Measurements from ENCODE around the gene ATP11C. TPM values are rescaled to one million over a fixed set of nuclear protein-coding genes. Genes with fewer than 3 reads are reported as not detected.
"Not testable (repeated sequence)": the region's sequence is repeated elsewhere in the genome, so short reads cannot be mapped to it uniquely, and the experiment has no call there.

ATP11C gene
- total RNA-seq, 1 donor from 2014 or later, result 20.0 TPM

DNA sequence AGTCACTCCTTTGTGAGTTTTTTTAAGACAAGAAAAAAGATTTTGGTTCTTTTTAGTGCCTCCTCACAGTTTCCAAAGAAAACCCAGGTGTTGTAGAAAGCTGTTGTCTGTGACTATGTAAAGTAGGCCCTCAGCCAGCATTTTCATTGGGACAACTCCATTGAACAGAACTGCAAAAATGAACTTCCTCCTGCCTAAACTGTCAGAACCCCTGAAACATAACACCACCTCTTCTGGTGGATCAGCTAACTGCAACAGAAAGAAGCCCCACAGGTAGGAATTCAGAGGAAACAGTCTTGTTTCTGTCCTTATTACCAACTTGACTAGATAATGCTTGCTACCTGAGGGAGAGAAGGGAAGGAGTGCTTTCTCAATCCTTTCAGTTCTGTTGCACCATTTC is 3.4 kb upstream of the ATP11C start:
- H3K36me3 Mint-ChIP-seq (ENCODE audit: low read depth), result no peaks in the 10 kb centered on the region
- H3K27ac Mint-ChIP-seq, result no peak overlapping the region
- H3K4me3 Mint-ChIP-seq, result no peak overlapping the region
- H3K9me3 Mint-ChIP-seq, result no peaks in the 10 kb centered on the region
- DNase-seq, result peak; percentile 55
- no peaks in the 10 kb centered on the region for H3K27me3 Mint-ChIP-seq
- peaks cover 5% of the 10 kb centered on the region for H3K4me1 Mint-ChIP-seq
- intact Hi-C loops (cut with micrococcal nuclease), result no loop called here

DNA sequence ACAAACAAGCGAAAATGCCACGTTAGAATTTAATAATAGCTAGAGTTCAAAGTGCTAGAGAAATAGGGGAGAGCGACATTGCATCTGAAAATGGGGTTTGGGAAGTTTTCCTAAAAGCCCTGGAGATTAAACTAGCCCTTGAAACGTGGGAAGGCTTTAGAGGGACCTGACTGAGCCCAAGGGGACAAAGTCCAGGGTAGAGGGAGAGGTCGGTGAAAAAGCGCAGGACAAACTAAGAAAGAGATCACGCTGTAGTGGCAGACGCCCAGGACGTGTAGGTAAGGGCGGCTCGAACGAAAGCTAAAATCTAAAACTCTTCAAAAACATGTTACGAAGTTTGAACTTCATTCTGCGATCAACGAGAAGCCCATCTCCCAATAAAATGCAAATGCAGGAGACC is 1.1 kb upstream of the ATP11C start:
- Mint-ChIP-seq H3K36me3 (ENCODE audit: low read depth) (peaks cover 2% of the 10 kb centered on the region), H3K9me3 (no peaks in the 10 kb centered on the region), H3K27ac (peak overlapping the region; percentile 96), H3K4me3 (peak overlapping the region; percentile 86), H3K4me1 (peaks cover 17% of the 10 kb centered on the region), H3K27me3 (no peaks in the 10 kb centered on the region)
- no peak for DNase-seq
- intact Hi-C loops (cut with micrococcal nuclease), result loop anchor here (1.0 to 5.0 kb wide), 5 partner anchors 42 to 195 kb away; no protein-coding TSS in a partner anchor

DNA sequence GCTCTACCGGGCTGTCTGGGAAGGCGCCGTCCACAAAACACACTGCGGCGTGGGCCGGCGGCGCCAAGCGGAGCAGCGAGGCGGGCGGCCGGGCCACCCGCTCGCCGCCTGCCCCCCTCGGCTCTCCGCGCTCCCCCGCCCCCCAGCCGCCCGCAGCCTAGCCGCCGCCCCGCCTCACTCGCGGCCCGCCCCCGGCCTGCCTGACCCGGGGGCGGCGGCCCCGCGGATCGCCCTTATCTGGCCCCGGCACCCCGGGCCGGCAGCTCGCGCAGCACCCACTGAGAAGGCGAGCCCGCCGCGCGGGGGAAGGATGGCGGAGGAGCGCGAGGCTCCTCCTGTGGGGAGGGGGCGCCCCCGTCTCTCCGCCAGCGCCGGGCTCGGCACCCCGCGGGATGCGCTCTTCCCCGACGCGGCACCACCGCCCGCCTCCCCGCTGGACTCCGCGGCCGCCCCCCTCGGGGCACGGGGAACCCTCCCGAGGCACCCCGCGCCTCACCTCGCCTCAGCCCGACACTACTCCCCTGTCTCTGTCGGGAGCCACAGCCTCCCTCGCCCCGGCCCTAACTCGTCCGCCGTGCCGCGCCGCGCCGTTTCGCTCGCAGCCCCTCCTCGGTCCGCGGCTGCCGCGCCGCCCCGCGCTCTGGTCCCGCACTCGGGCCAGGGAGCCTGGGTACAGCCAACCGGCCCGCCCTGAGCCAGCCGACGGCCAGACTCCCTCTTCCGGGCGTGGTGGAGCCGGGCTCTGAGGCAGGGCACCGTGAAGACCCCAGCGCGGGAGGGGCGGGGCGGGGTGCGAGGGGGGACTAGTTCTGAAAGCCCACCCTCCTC is 566 bp downstream of the ATP11C start:
- Mint-ChIP-seq H3K4me3 (peak overlapping the region; percentile 86), H3K27me3 (no peaks in the 10 kb centered on the region), H3K4me1 (peaks cover 17% of the 10 kb centered on the region), H3K9me3 (no peaks in the 10 kb centered on the region), H3K27ac (peak overlapping the region; percentile 96), H3K36me3 (ENCODE audit: low read depth) (peaks cover 2% of the 10 kb centered on the region)
- DNase-seq, result peak; percentile 82
- intact Hi-C loops (cut with micrococcal nuclease), result loop anchor here (2.0 to 5.0 kb wide), 3 partner anchors 40 to 193 kb away; no protein-coding TSS in a partner anchor

DNA sequence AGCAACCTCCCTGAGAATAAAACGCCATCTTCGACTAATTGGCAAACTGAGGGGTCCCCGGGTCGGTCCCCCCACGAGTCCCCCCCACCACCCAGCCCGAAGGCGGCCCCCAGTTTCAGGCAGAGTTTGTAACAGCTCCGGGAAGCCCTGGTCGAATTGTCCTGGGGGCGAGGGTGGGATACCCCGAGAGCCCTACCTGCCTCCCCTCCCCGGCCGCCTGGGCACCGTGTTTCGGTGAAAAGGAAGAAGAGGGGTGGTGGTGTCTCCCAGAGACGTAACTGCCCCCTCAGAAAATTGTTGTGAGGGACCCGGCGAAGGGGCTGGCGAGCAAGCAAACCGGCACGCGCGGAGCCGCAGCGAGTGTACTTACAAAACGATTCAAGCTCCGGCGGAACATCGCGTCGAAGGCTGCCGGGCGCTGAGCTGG is 1.2 kb downstream of the ATP11C start:
- H3K27me3 Mint-ChIP-seq, result no peaks in the 10 kb centered on the region
- intact Hi-C loops (cut with micrococcal nuclease), result loop anchor here (2.0 to 5.0 kb wide), 3 partner anchors 39 to 193 kb away; no protein-coding TSS in a partner anchor
- peaks cover 2% of the 10 kb centered on the region for H3K36me3 Mint-ChIP-seq (ENCODE audit: low read depth)
- H3K4me1 Mint-ChIP-seq, result peaks cover 17% of the 10 kb centered on the region
- H3K27ac Mint-ChIP-seq, result peak overlapping the region; percentile 75
- peak overlapping the region; percentile 78 for H3K4me3 Mint-ChIP-seq
- no peaks in the 10 kb centered on the region for H3K9me3 Mint-ChIP-seq
- DNase-seq, result no peak

DNA sequence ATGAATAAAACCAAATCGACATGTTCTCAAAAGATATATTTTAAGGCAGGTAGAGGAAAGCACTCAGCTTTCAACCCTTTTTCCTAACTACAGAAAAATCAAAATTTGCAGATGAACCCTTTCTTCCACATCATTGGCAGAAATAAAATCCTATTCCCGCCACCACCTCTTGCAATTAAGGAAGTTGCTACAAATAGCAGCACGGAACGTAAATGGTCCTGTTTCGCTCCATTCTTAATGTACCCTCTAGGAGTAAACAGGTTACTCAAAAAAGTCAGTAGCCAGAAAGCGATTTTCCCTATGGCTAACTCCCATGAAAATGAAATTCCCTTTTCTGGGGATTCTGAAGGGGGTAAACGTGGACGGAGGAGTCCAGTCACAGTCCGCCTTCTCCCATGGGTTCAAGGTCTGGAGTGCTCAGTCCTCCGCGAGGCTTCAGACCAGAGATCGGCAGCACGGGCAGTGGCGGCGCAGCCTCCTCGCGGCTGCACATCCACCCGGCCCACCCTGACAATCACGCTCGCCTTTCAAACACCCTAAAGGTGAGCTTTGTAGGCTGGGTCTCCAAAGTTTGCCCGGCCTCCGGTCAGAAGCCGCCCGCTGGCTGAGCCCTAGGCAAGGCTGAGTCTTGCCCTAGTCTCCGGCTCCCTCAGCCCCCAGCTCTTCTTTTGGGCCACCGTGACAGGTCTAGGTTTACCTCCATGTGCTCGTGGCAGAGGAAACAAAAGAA is 1.8 kb downstream of the ATP11C start:
- Mint-ChIP-seq H3K27ac (peak overlapping the region; percentile 75), H3K4me1 (peaks cover 17% of the 10 kb centered on the region), H3K4me3 (peak overlapping the region; percentile 78), H3K27me3 (no peaks in the 10 kb centered on the region), H3K36me3 (ENCODE audit: low read depth) (peaks cover 2% of the 10 kb centered on the region), H3K9me3 (no peaks in the 10 kb centered on the region)
- DNase-seq, result peak; percentile 70
- intact Hi-C loops (cut with micrococcal nuclease), result loop anchor here (5.0 kb wide), 2 partner anchors 39 to 99 kb away; no protein-coding TSS in a partner anchor

DNA sequence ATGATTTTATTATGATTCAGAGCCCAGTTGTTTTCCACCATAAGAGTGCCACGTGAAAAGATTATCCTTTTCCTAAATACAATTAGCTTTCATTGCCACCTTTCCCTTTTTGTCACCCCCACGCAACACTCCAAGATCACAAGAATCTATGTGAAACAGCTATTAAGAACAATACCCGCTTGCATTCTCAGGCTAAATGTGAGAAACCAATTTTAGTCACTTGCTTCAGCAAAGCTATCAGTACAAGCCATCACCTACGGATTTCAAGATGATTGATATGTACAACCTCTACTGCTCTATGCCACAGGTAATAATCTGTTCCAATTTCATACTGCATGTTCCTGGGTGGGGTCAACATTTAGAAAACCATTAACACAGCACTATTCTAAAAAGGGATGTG is 2.5 kb downstream of the ATP11C start:
- peak overlapping the region; percentile 78 for H3K4me3 Mint-ChIP-seq
- peaks cover 2% of the 10 kb centered on the region for H3K36me3 Mint-ChIP-seq (ENCODE audit: low read depth)
- no peak for DNase-seq
- no peak overlapping the region for H3K27ac Mint-ChIP-seq
- H3K27me3 Mint-ChIP-seq, result no peaks in the 10 kb centered on the region
- H3K9me3 Mint-ChIP-seq, result no peaks in the 10 kb centered on the region
- intact Hi-C loops (cut with micrococcal nuclease), result loop anchor here (5.0 kb wide), 2 partner anchors 38 to 98 kb away; no protein-coding TSS in a partner anchor
- peaks cover 17% of the 10 kb centered on the region for H3K4me1 Mint-ChIP-seq

DNA sequence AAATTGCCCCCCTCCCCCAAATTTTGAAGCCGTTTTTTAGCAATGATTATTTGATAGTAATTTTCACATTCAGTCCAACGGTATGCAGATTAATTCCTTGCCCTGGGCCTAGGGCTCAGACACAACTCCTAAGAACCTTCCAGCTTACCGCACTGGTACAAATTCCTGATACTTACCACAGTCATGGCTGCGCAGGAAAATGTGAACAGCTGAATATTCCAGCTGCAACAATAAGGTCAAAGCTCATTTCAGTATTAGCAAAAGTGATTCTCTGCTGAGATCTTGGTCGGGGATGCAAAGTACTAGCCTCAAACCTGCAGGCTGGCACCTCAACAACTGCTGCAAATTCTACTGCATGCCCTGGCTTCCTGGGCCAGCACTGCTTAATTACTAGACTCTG is 3.0 kb downstream of the ATP11C start:
- Mint-ChIP-seq H3K4me1 (peaks cover 19% of the 10 kb centered on the region), H3K4me3 (no peak overlapping the region), H3K9me3 (no peaks in the 10 kb centered on the region), H3K27ac (no peak overlapping the region), H3K36me3 (ENCODE audit: low read depth) (peaks cover 2% of the 10 kb centered on the region), H3K27me3 (no peaks in the 10 kb centered on the region)
- intact Hi-C loops (cut with micrococcal nuclease), result loop anchor here (5.0 kb wide), 2 partner anchors 38 to 98 kb away; no protein-coding TSS in a partner anchor
- DNase-seq, result no peak

DNA sequence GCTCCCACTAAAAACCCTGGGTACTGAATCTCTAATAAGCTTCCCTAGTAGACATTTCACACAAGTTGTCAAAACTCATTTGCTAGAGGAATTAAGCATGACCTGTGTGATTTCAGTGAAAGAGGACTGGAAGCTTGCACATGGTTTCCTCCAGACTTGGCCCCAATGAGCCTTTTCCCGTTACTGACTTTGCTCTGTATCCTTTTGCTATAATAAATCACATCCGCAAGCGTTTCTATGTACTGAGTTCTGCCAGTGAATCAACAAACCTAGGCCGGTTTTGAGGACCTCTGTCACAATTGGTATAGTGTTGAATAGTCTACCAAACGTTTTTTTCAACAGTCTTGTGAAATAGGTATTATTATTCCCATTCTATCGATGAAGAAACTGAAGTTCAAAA is 8.2 kb downstream of the ATP11C start:
- H3K36me3 Mint-ChIP-seq (ENCODE audit: low read depth), result peaks cover 4% of the 10 kb centered on the region
- no peak overlapping the region for H3K27ac Mint-ChIP-seq
- no peaks in the 10 kb centered on the region for H3K9me3 Mint-ChIP-seq
- no peak overlapping the region for H3K4me3 Mint-ChIP-seq
- intact Hi-C loops (cut with micrococcal nuclease), result no loop called here
- no peaks in the 10 kb centered on the region for H3K27me3 Mint-ChIP-seq
- H3K4me1 Mint-ChIP-seq, result peaks cover 15% of the 10 kb centered on the region
- DNase-seq, result no peak

DNA sequence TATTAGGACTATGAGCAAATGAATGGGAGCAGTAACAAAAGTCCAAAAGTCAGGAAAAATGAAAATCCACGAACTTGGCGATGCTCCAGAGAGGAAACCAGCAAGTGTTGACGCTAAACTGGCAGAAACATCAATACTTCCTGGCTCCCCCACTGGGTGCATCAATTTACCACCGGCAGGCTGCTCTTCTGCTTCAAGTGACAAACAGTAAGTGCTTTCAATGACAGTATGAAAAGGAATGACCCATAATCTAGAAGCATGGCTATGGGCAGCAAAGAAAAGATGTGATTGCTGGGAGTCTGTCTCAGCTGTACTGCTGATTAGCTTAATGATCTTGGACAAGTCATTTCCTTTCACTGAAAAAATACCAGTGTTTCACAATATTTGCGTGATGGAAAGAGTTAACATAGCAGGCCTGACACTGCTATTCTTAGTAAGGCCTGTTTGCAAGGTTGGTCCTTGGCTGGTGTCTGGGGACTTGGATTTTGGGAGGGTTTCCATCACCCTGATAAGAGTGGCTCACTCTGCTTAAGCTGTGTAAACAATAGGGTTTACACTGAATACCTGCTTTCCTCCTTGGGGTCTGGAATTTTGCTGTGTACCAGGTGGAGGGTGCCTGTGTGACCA is 8.7 kb downstream of the ATP11C start:
- no peak overlapping the region for H3K27ac Mint-ChIP-seq
- H3K27me3 Mint-ChIP-seq, result no peaks in the 10 kb centered on the region
- H3K36me3 Mint-ChIP-seq (ENCODE audit: low read depth), result peaks cover 4% of the 10 kb centered on the region

DNA sequence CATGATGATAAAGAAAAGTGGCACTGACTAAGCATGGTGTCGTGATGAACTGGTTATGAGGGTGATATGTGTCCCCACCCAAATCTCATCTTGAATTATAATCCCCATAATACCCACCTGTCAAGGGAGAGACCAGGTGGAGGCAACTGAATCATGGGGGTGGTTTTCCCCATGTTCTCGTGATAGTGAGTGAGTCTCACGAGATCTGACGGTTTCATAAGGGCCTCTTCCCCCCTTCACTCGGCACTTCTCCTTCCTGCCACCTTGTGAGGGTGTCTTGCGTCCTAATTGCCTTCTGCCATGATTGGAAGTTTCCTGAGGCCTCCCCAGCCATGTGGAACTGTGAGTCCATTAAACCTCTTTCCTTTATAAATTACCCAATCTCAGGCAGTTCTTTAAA is 11.7 kb downstream of the ATP11C start:
- H3K9me3 Mint-ChIP-seq; DNase-seq; H3K27me3 Mint-ChIP-seq; H3K36me3 Mint-ChIP-seq (ENCODE audit: low read depth); intact Hi-C loops (cut with micrococcal nuclease); H3K27ac Mint-ChIP-seq; H3K4me3 Mint-ChIP-seq: not testable (repeated sequence)
- H3K4me1 Mint-ChIP-seq, result peaks cover 13% of the 10 kb centered on the region

More for the DNA sequence above, 8.7 kb downstream of the ATP11C start:
- Mint-ChIP-seq H3K4me3 (no peak overlapping the region), H3K4me1 (peaks cover 15% of the 10 kb centered on the region), H3K9me3 (no peaks in the 10 kb centered on the region)
- no peak for DNase-seq
- intact Hi-C loops (cut with micrococcal nuclease), result no loop called here

DNA sequence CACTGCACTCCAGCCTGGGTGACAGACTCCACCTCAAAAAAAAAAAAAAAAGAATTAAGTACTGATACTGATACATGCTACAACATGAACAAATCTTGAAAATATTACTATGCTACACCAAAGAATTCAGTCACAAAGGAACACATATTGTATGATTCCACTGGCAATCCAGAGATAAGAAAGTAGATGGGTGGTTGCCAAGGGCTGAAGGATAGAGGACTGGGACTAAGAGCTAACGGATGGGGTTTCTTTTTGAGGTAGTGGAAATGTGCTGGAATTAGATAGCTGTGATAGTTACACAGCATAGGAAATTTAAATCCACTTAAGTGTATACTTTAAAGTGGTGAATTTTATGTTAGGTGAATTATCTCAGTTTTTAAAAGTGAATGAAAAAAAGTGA is 12.5 kb downstream of the ATP11C start:
- intact Hi-C loops (cut with micrococcal nuclease), result no loop called here
- no peak overlapping the region for H3K4me3 Mint-ChIP-seq
- H3K27me3 Mint-ChIP-seq, result no peaks in the 10 kb centered on the region
- no peaks in the 10 kb centered on the region for H3K9me3 Mint-ChIP-seq
- peaks cover 4% of the 10 kb centered on the region for H3K36me3 Mint-ChIP-seq (ENCODE audit: low read depth)
- no peak for DNase-seq
- H3K27ac Mint-ChIP-seq, result no peak overlapping the region
- H3K4me1 Mint-ChIP-seq, result peaks cover 12% of the 10 kb centered on the region

DNA sequence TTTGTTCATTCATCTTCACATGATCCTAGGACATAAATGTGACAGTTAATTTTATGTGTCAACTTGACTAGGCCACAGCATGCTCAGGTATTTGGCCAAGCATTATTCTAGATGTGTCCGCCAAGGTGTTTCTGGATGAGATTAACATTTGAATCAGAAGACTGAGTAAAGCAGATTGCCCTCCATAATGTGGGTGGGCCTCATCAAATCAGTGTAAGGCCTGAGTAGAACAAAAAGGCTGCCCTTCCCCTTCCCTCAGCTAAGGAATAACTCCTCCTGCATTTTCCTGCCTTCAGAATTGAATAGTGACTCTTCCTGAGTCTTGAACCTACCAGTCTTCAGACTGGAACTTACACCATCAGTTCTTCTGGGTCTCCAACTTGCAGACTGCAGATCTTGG is 18.4 kb downstream of the ATP11C start:
- H3K4me1 Mint-ChIP-seq, result peaks cover 9% of the 10 kb centered on the region
- intact Hi-C loops (cut with micrococcal nuclease), result no loop called here
- no peak for DNase-seq
- no peak overlapping the region for H3K27ac Mint-ChIP-seq
- no peaks in the 10 kb centered on the region for H3K27me3 Mint-ChIP-seq
- H3K4me3 Mint-ChIP-seq, result no peak overlapping the region
- no peaks in the 10 kb centered on the region for H3K9me3 Mint-ChIP-seq
- peaks cover 2% of the 10 kb centered on the region for H3K36me3 Mint-ChIP-seq (ENCODE audit: low read depth)

DNA sequence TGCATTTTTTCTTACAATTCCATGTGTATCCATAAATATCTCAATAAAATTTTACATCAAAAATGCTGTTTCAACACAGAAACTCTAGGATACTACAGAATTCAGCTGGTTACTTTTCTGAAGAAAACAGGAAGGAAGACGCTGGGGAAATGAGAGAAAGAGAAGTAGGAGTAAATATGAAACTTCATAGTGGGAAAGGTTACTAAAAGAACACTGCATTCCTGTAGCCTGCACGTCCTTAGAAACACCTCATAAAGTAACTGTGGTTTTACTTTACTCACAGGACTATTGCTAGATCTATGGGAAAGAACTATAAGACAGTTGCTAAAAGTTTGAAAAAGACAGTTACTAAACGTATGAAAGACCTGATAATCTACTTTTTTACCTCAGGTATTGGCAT is 23.1 kb downstream of the ATP11C start:
- peak overlapping the region; percentile 51 for H3K4me3 Mint-ChIP-seq
- no peak overlapping the region for H3K27ac Mint-ChIP-seq
- no peaks in the 10 kb centered on the region for H3K27me3 Mint-ChIP-seq
- H3K9me3 Mint-ChIP-seq, result no peaks in the 10 kb centered on the region
- intact Hi-C loops (cut with micrococcal nuclease), result no loop called here
- DNase-seq, result no peak
- peaks cover 19% of the 10 kb centered on the region for H3K4me1 Mint-ChIP-seq
- peaks cover 5% of the 10 kb centered on the region for H3K36me3 Mint-ChIP-seq (ENCODE audit: low read depth)
